AG04450 (cell line): ENCODE data around the gene EMSY. TPM values are rescaled to one million over a fixed set of nuclear protein-coding genes. Genes with fewer than 3 reads are reported as not detected.

ENCODE experiments used
- CTCF ChIA-PET: fragments of 300-600, 350-600 bp; formaldehyde crosslinking; extraction: SDS; loops from one replicate; lab custom pipeline; 2022; ENCODE audit warnings: antibody characterized with exemption, inconsistent platforms; lab: Charles Lee
- POLR2A ChIA-PET: fragments of 350-600 bp; formaldehyde crosslinking; extraction: SDS; loops from one replicate; lab custom pipeline; 2021; ENCODE audit warnings: antibody characterized with exemption, inconsistent platforms; lab: Yijun Ruan, JAX
- DNase-seq: peaks from one replicate; pipeline ENCODE4 v3.0.0-alpha.2; 2011; ENCODE audit warnings: low read depth, low spot score
- H3K27ac ChIP-seq: one replicate; pipeline ENCODE4 v1.5.1; 2012; ENCODE audit warnings: low read depth, low read length, control low read depth
- H3K27me3 ChIP-seq: one replicate; pipeline ENCODE4 v1.6.0; 2012; ENCODE audit warnings: low read length; ENCODE audit not compliant: control insufficient read depth, insufficient read depth
- H3K4me3 ChIP-seq: 2 replicates; pipeline ENCODE4 v1.5.1; 2011; ENCODE audit warnings: mild to moderate bottlenecking, low read depth, low read length, control low read depth
- H3K9me3 ChIP-seq: 2 replicates; pipeline ENCODE4 v1.5.1; 2012; ENCODE audit warnings: low read length; ENCODE audit not compliant: control insufficient read depth, insufficient read depth
- CTCF ChIP-seq: IDR thresholded peaks from 2 replicates; pipeline ENCODE4 v1.5.1; 2011; ENCODE audit warnings: low read depth, low read length, control low read depth, inconsistent platforms
- polyA plus RNA-seq: library from polyadenylated mRNA; depleted of rRNA; stranded (reverse); fragments of >200 nt; gene quantifications from 2 replicates; pipeline ENCODE4 v1.2.3, GENCODE V29; 2011

Gene EMSY
- polyA plus RNA-seq, 1 experiment, result 18.6 TPM

- Histone ChIP-seq H3K9me3 (no peaks in the 10 kb centered on the region), H3K27ac (no peak overlapping the region), H3K27me3 (peaks cover 16% of the 10 kb centered on the region), H3K4me3 (no peak overlapping the region)
- ChIA-PET CTCF (no interaction called here), POLR2A (no interaction called here)
- no peak for TF ChIP-seq CTCF
- no peak for DNase-seq
These were observed 20.4 kb upstream of the EMSY start for GRCh38 chr11:76424379-76424778.

- H3K9me3 ChIP-seq, result no peaks in the 10 kb centered on the region
- TF ChIP-seq CTCF, result no peak
- no peak overlapping the region for H3K27ac ChIP-seq
- no peak for DNase-seq
- ChIA-PET POLR2A (no interaction called here), CTCF (no interaction called here)
- H3K27me3 ChIP-seq, result peaks cover 16% of the 10 kb centered on the region
- H3K4me3 ChIP-seq, result no peak overlapping the region
These were observed 19.9 kb upstream of the EMSY start for GRCh38 chr11:76424891-76425290.

- DNase-seq, result no peak
These were observed 18.2 kb upstream of the EMSY start for GRCh38 chr11:76426660-76427059.

GRCh38 chr11:76436020-76436419 lies 8.8 kb upstream of the EMSY start:
- no peak for TF ChIP-seq CTCF
- peaks cover 2% of the 10 kb centered on the region for H3K27me3 ChIP-seq
- no peak overlapping the region for H3K27ac ChIP-seq
- DNase-seq, result no peak
- ChIA-PET POLR2A (no interaction called here), CTCF (no interaction called here)
- peaks cover 3% of the 10 kb centered on the region; the same call in 1 of the 2 replicates for H3K9me3 ChIP-seq
- H3K4me3 ChIP-seq, result no peak overlapping the region

More at GRCh38 chr11:76426660-76427059, 18.2 kb upstream of the EMSY start:
- POLR2A ChIA-PET, result no interaction called here
- Histone ChIP-seq H3K27me3 (peaks cover 16% of the 10 kb centered on the region), H3K4me3 (no peak overlapping the region), H3K9me3 (no peaks in the 10 kb centered on the region), H3K27ac (no peak overlapping the region)
- no peak for TF ChIP-seq CTCF
- CTCF ChIA-PET, result no interaction called here

- Histone ChIP-seq H3K4me3 (peak overlapping the region; percentile 95), H3K27me3 (no peaks in the 10 kb centered on the region), H3K27ac (no peak overlapping the region), H3K9me3 (peaks cover 5% of the 10 kb centered on the region; the same call in 1 of the 2 replicates)
- ChIA-PET CTCF (interaction anchor here (1.2 kb wide), 1 partner anchor 16 kb away, joined by 3 read pairs; no protein-coding TSS in a partner anchor), POLR2A (no interaction called here)
- TF ChIP-seq CTCF, result no peak
- no peak for DNase-seq
These were observed 1.4 kb upstream of the EMSY start for GRCh38 chr11:76443268-76443980.
